IPS-18a (cell line): ENCODE data around the gene ETV5.

Experiments
- H3K27ac ChIP-seq: one replicate; pipeline ENCODE4 v1.5.1; 2013; ENCODE audit warnings: low read length
- H3K27me3 ChIP-seq: one replicate; pipeline ENCODE4 v1.6.1; 2013; ENCODE audit warnings: mild to moderate bottlenecking, low read length; ENCODE audit not compliant: control insufficient read depth, insufficient read depth
- H3K36me3 ChIP-seq: one replicate; pipeline ENCODE4 v1.6.1; 2013; ENCODE audit warnings: low read depth, low read length; ENCODE audit not compliant: control insufficient read depth
- H3K4me1 ChIP-seq: one replicate; pipeline ENCODE4 v1.6.1; 2013; ENCODE audit warnings: low read depth, low read length; ENCODE audit not compliant: control insufficient read depth
- H3K4me3 ChIP-seq: one replicate; pipeline ENCODE4 v1.5.1; 2013; ENCODE audit warnings: low read length
- H3K9ac ChIP-seq: one replicate; pipeline ENCODE4 v1.6.1; 2013; ENCODE audit warnings: mild to moderate bottlenecking, low read length, moderate library complexity
- H3K9me3 ChIP-seq: one replicate; pipeline ENCODE4 v1.6.1; 2013; ENCODE audit warnings: low read depth, low read length; ENCODE audit not compliant: control insufficient read depth

Gene ETV5

DNA sequence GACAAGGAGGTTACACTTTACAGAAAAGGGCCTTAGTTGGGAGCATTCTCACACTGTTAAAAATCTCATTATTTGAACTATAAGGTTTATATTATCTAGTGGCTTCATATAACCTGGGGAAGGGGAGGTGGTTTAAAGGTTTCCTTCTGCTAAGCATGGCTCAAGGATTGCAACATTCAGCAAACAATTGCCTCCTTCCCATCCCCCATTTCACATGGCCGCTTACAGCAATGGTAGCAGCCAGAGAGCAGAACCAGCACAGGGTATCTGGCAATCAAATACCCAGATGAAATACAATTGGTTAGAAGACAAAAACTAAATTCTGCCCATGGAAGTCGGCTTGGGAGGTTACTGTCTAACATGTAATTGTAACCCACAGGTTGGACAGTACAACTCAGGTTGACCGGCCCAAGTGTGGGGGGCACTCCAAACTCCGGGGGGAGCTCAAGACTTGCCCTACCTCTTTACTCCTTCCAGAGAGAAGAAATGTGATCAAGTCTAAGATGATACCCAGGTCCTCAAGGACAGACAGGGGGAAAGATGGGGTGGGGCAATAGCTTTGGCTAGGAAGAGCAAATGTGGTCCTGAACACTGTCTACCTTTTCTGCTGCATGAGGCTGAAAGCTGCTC lies 15.5 kb downstream of the ETV5 start:
- Histone ChIP-seq H3K27me3 (peaks cover 20% of the 10 kb centered on the region), H3K9me3 (no peaks in the 10 kb centered on the region), H3K4me1 (peaks cover 22% of the 10 kb centered on the region), H3K27ac (no peak overlapping the region), H3K36me3 (no peaks in the 10 kb centered on the region), H3K9ac (no peak overlapping the region), H3K4me3 (no peak overlapping the region)

DNA sequence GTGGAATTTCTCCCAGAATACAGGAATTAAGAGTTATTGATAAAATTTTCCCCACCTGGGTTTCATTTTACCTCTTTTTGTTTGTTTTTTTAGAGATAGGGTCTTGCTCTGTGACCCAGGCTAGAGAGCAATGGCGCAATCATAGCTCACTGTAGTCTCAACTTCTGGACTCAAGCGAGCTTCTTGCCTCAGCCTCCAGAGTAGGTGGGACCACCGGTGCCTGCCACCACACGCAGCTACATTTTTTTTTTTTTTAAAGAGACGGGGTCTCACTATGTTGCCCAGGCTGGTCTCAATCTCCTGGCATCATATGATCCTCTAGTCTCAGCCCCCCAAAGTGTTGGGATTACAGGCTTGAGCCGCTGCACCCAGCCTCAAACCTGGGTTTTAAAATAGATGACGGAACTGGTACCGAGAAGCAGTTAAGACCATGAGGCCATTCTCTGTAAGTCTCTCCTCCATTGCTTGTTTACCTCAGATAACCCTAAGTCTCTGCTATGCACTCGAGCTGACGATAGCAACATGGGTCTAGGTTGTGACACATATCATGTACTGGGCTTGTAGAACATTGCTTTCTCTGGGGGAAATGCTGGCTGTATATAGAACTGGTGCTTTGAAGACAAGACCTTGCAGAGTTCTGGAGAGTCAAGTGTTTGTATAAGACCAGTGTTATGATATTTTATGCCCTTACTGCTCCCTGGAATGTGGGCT lies 16.4 kb downstream of the ETV5 start:
- Histone ChIP-seq H3K4me3 (no peak overlapping the region), H3K27ac (no peak overlapping the region), H3K4me1 (peaks cover 16% of the 10 kb centered on the region), H3K9me3 (no peaks in the 10 kb centered on the region), H3K27me3 (peaks cover 17% of the 10 kb centered on the region), H3K36me3 (no peaks in the 10 kb centered on the region), H3K9ac (no peak overlapping the region)

DNA sequence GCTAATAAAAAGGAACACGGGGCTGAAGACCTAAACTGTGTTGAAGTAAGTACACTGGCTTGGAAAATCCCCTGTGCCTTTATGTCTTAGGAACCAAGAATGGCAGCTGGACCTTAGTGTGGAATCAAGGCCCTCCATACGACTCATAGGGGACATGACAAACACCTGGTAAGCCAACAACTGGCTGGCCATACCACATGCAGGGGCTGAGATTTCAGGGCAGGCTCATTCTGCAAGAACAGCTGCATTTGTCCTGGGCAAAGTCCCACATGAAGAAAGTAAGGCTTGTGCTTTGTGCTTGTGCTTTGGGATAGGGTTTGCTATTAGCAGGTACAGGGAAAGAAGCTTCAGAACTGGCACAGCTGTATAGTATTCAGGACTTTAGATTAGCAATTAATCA lies 18.0 kb downstream of the ETV5 start:
- Histone ChIP-seq H3K4me3 (no peak overlapping the region), H3K27me3 (peaks cover 1% of the 10 kb centered on the region), H3K36me3 (no peaks in the 10 kb centered on the region), H3K27ac (no peak overlapping the region), H3K9ac (no peak overlapping the region), H3K9me3 (no peaks in the 10 kb centered on the region), H3K4me1 (peaks cover under 1% of the 10 kb centered on the region)

- Histone ChIP-seq H3K9ac (no peak overlapping the region), H3K4me1 (no peaks in the 10 kb centered on the region), H3K9me3 (no peaks in the 10 kb centered on the region), H3K4me3 (no peak overlapping the region), H3K27ac (no peak overlapping the region), H3K27me3 (no peaks in the 10 kb centered on the region), H3K36me3 (no peaks in the 10 kb centered on the region)
Measured at GRCh38 chr3:186088335-186088734, 20.6 kb downstream of the ETV5 start.

GRCh38 chr3:186084264-186084663 lies 24.6 kb downstream of the ETV5 start:
- H3K27ac ChIP-seq: no peak overlapping the region
- no peaks in the 10 kb centered on the region for H3K9me3 ChIP-seq
- no peaks in the 10 kb centered on the region for H3K27me3 ChIP-seq
- H3K9ac ChIP-seq: no peak overlapping the region
- H3K4me3 ChIP-seq: no peak overlapping the region
- no peaks in the 10 kb centered on the region for H3K36me3 ChIP-seq
- peaks cover 24% of the 10 kb centered on the region for H3K4me1 ChIP-seq

DNA sequence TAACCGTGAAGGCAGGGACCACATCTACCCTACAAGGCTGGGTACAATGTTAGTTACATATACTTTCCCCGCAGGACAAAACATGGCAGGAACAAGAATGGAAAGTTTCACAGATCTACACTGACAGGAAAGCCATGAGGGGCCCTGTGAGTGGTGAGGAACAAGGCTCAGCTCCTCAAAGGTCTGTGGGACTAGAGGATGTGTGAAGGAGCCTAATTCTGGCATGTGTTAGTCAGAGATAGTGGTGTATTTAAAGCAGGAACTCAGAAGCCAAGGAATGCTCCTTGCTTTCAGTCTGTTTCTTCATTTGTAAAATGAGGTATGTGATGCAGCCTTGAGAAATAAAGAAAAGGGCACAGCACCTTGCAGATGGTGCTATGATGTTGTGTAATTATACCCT lies 25.1 kb downstream of the ETV5 start:
- H3K27ac ChIP-seq: no peak overlapping the region
- H3K9ac ChIP-seq: no peak overlapping the region
- no peaks in the 10 kb centered on the region for H3K27me3 ChIP-seq
- H3K4me3 ChIP-seq: no peak overlapping the region
- peaks cover 24% of the 10 kb centered on the region for H3K4me1 ChIP-seq
- H3K9me3 ChIP-seq: no peaks in the 10 kb centered on the region
- H3K36me3 ChIP-seq: no peaks in the 10 kb centered on the region

GRCh38 chr3:186082150-186082549 lies 26.7 kb downstream of the ETV5 start:
- Histone ChIP-seq H3K27me3 (no peaks in the 10 kb centered on the region), H3K27ac (no peak overlapping the region), H3K9ac (no peak overlapping the region), H3K4me1 (peaks cover 24% of the 10 kb centered on the region), H3K9me3 (no peaks in the 10 kb centered on the region), H3K4me3 (no peak overlapping the region), H3K36me3 (no peaks in the 10 kb centered on the region)

GRCh38 chr3:186081678-186082077 lies 27.2 kb downstream of the ETV5 start:
- no peak overlapping the region for H3K27ac ChIP-seq
- H3K36me3 ChIP-seq: no peaks in the 10 kb centered on the region
- no peak overlapping the region for H3K4me3 ChIP-seq
- no peaks in the 10 kb centered on the region for H3K27me3 ChIP-seq
- no peaks in the 10 kb centered on the region for H3K9me3 ChIP-seq
- peaks cover 24% of the 10 kb centered on the region for H3K4me1 ChIP-seq
- no peak overlapping the region for H3K9ac ChIP-seq

DNA sequence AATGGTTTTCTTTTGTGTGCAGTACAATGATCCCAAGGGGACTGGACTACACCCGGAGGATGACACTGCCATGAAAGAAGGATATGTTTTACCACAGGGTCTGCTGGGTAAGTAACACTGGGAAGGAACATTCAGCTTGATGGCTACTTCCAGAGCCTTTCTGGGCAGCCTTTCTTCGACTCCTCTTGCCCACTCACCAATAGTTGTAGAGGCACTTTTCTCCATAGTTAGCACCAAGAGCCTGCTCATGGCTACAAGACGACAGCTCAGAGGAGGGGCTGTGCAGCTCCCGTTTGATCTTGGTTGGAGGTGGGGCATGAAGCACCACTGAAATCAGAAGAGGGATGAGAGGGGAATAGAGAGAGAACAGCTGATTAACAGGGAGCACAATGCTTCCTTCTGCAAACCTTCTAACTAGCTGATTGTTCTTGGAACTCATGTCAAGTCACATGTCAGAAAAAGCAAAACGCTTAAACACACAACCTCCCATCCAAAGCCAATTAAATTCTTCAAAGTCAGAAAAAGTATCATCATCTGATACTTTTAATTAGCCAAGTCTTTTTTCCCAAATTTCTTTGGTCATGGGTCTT lies 27.9 kb downstream of the ETV5 start:
- H3K4me3 ChIP-seq: no peak overlapping the region
- no peak overlapping the region for H3K9ac ChIP-seq
- no peaks in the 10 kb centered on the region for H3K9me3 ChIP-seq
- H3K36me3 ChIP-seq: no peaks in the 10 kb centered on the region
- H3K27ac ChIP-seq: no peak overlapping the region
- H3K4me1 ChIP-seq: peaks cover 24% of the 10 kb centered on the region
- no peaks in the 10 kb centered on the region for H3K27me3 ChIP-seq

DNA sequence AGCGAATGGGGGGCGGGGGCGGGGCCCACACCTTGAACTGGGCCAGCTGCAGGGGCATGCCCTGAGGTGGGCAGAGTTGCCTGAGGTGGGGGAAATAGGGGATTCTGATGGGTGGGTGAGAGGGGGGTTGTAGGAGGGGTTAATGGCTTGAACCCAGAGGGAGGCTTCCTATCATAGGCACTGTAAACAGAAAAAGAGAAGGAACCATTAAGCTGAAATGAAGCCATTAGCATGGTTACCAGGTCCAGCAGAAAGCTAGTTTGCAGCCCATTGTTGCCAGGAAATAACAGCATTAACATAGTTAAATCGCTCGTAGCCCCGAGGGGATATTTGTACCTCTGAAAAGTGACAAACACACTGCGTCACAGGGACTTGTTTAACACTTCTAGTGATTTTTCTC lies 29.0 kb downstream of the ETV5 start:
- Histone ChIP-seq H3K36me3 (no peaks in the 10 kb centered on the region), H3K9me3 (no peaks in the 10 kb centered on the region), H3K4me1 (peaks cover 24% of the 10 kb centered on the region), H3K4me3 (no peak overlapping the region), H3K27me3 (no peaks in the 10 kb centered on the region), H3K9ac (no peak overlapping the region), H3K27ac (no peak overlapping the region)

DNA sequence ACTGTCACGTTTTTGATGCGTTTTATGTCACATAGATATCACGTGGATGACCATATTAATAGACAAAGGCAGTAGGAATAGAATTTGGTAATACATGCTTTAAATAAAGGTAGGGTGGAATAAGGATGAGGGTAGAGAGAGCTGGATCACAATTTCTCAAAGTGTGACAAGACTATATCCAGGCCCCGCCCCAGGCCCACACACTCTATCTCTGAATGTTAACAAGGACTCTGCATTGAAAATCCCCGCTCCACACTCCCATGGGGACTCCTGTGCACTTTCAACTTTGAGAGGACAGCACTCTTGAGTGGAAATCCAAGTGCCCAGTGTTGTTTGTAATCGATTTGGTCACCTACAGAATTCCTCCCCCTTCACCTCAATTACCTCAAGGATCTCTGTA lies 31.4 kb downstream of the ETV5 start:
- no peaks in the 10 kb centered on the region for H3K36me3 ChIP-seq

More for the DNA sequence above, 31.4 kb downstream of the ETV5 start:
- H3K27me3 ChIP-seq: no peaks in the 10 kb centered on the region
- peaks cover 24% of the 10 kb centered on the region for H3K4me1 ChIP-seq
- H3K27ac ChIP-seq: no peak overlapping the region
- H3K4me3 ChIP-seq: no peak overlapping the region
- no peak overlapping the region for H3K9ac ChIP-seq
- H3K9me3 ChIP-seq: no peaks in the 10 kb centered on the region
